ENCODE results near the gene ADIRF. TPM values are rescaled to one million over a fixed set of nuclear protein-coding genes. Genes with fewer than 3 reads are reported as not detected.

The ADIRF gene
- total RNA-seq, 1 experiment from 2014 or later = not detected

DNA sequence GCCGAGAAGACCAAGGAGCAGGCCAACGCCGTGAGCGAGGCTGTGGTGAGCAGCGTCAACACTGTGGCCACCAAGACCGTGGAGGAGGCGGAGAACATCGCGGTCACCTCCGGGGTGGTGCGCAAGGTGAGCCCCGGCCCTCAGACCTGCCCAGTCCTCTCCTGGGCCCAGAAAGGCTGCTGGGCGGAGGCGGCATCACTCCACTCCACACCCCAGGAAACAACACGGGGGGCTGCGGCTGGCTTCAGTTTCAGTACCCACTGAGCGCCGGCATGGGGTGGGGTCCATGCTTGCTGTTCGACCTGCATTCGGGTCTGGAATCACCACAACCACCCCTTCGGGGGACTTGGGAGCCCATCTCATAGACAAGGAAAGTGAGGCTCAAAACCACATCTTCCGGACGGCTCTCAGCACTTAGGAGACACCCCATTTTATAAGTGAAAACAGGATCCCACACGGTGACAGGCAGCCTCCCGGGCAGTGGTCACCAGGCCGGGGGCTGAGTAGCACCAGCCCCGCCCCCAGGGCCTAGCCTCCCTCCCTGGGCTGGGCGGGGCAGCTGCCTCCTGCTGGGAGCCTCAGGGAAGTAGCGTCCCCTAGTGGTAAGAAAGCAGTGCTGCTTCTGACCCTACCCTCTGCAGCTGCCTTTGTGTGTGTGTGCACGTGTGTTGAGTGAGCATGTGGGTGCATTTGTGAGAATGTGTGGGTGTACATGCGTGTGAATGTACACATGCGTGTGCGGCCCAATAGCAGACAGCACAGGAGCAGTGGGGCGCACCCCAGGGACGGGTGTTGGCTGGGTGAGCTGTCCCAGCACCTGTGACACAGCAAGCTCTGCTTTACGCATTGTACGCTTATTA is 8.0 kb upstream of the ADIRF start:
- Mint-ChIP-seq H3K27ac (ENCODE audit: unreplicated experiment) (no peak overlapping the region), H3K4me1 (ENCODE audit: low read depth, unreplicated experiment) (no peaks in the 10 kb centered on the region), H3K4me3 (ENCODE audit: unreplicated experiment) (no peak overlapping the region), H3K27me3 (ENCODE audit: insufficient read depth, unreplicated experiment) (no peaks in the 10 kb centered on the region), H3K9me3 (ENCODE audit: unreplicated experiment) (no peaks in the 10 kb centered on the region), H3K36me3 (ENCODE audit: insufficient read depth, unreplicated experiment) (no peaks in the 10 kb centered on the region)
- DNase-seq = peak; percentile 46 to 47
- TF ChIP-seq, protein P1, sequence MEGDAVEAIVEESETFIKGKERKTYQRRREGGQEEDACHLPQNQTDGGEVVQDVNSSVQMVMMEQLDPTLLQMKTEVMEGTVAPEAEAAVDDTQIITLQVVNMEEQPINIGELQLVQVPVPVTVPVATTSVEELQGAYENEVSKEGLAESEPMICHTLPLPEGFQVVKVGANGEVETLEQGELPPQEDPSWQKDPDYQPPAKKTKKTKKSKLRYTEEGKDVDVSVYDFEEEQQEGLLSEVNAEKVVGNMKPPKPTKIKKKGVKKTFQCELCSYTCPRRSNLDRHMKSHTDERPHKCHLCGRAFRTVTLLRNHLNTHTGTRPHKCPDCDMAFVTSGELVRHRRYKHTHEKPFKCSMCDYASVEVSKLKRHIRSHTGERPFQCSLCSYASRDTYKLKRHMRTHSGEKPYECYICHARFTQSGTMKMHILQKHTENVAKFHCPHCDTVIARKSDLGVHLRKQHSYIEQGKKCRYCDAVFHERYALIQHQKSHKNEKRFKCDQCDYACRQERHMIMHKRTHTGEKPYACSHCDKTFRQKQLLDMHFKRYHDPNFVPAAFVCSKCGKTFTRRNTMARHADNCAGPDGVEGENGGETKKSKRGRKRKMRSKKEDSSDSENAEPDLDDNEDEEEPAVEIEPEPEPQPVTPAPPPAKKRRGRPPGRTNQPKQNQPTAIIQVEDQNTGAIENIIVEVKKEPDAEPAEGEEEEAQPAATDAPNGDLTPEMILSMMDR (IDR thresholded peaks at IDR 0.05; ENCODE audit: insufficient read depth in 1 of 2, low read depth in 1 of 2, low read length in 1 of 2, severe bottlenecking in 1 of 2, unreplicated experiment in 1 of 2) = peak; percentile 62 to 75
- Histone ChIP-seq H3K27me3 (replicated peaks; ENCODE audit: control insufficient read depth, insufficient read depth, low read length) (no peaks in the 10 kb centered on the region), H3K4me1 (peaks cover 18% of the 10 kb centered on the region), H3K36me3 (ENCODE audit: control insufficient read depth, insufficient read depth, low read length) (no peaks in the 10 kb centered on the region), H3K4me3 (ENCODE audit: low read depth, low read length) (no peak overlapping the region), H3K9me3 (no peaks in the 10 kb centered on the region)
- BruUV-seq (replicated peaks) = no TSS peak
- intact Hi-C loops (cut with micrococcal nuclease; ENCODE audit: unreplicated experiment) = no loop called here
- POLR2A ChIA-PET = no interaction called here
- CTCF ChIA-PET = interaction anchor here (0.9 kb wide), 1 partner anchor 9 kb away, joined by 3 read pairs; no protein-coding TSS in a partner anchor

DNA sequence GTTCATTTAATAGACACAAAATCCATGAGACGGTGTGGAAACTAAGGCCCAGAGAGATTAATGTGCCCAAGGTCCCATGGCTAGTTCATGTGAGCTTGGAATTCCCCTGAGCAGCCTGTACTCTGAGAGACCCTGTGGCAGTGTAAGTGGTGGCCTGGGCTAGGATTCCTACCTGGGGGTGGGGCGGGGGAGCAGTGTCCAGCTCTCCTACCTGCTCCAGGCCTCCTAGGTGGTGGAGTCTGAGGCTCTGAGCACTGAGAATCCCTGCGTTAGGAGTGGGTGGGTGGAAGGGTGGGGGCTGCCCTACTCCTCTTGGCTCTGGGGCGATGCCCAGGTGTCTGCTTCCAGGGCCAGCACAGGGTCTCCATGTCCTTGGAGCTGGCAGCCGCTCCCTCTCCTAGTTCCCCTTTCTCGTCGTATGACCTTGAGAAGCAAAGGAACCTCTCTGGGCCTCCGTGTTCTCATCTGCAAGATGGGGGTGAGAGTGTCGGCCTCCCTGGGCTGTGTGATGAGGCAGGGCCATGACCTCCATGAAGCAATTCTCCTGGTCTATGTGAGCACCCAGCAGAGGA is 7.3 kb upstream of the ADIRF start:
- no peaks in the 10 kb centered on the region for H3K9me3 ChIP-seq
- Mint-ChIP-seq H3K36me3 (ENCODE audit: insufficient read depth, unreplicated experiment) (peaks cover 3% of the 10 kb centered on the region), H3K27ac (ENCODE audit: unreplicated experiment) (no peak overlapping the region), H3K4me3 (ENCODE audit: unreplicated experiment) (no peak overlapping the region), H3K4me1 (ENCODE audit: low read depth, unreplicated experiment) (no peaks in the 10 kb centered on the region), H3K9me3 (ENCODE audit: unreplicated experiment) (no peaks in the 10 kb centered on the region), H3K27me3 (ENCODE audit: insufficient read depth, unreplicated experiment) (no peaks in the 10 kb centered on the region)
- POLR2A ChIA-PET = no interaction called here
- TF ChIP-seq, protein P1 (IDR thresholded peaks at IDR 0.05; ENCODE audit: insufficient read depth in 1 of 2, low read depth in 1 of 2, low read length in 1 of 2, severe bottlenecking in 1 of 2, unreplicated experiment in 1 of 2) = no peak
- BruUV-seq (replicated peaks) = no TSS peak
- CTCF ChIA-PET = interaction anchor here (0.9 kb wide), 1 partner anchor 9 kb away, joined by 3 read pairs; no protein-coding TSS in a partner anchor
- H3K4me1 ChIP-seq = peaks cover 18% of the 10 kb centered on the region
- no peak overlapping the region for H3K4me3 ChIP-seq (ENCODE audit: low read depth, low read length)
- peak in 1 of 2 experiments; percentile 28 for DNase-seq
- no peaks in the 10 kb centered on the region for H3K36me3 ChIP-seq (ENCODE audit: control insufficient read depth, insufficient read depth, low read length)
- no peaks in the 10 kb centered on the region for H3K27me3 ChIP-seq (replicated peaks; ENCODE audit: control insufficient read depth, insufficient read depth, low read length)
- intact Hi-C loops (cut with micrococcal nuclease; ENCODE audit: unreplicated experiment) = no loop called here

DNA sequence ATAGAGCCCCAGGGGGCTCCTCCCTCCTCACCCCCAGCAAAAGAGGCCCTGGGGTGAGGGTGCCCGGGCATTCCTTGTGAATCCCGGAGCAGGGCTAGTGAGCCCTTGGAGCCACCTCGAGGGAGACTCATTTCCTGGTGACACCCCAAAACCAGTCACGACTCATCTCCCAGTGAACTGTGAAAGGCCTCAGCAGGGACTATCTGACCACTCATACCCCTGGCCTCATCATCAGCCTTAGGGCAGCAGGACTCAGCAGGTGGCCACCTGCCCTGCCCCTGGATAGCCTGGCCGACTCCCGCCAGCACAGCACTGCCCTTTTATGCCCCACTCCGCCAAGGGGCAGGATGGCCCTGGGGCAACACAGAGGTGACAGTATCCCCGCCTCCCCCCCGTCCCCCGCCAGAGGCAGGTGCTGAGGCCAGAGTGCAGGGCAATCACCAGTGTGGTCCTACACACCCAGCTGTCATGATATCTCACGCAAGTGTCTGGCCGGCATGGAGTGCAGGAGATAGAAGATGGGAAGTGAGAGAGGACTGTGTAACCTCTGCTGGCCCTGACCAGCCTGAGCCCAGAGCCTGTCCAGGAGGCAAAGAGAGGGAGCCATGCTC is 6.7 kb upstream of the ADIRF start:
- CTCF ChIA-PET = no interaction called here
- H3K9me3 Mint-ChIP-seq (ENCODE audit: unreplicated experiment) = no peaks in the 10 kb centered on the region
- H3K4me3 Mint-ChIP-seq (ENCODE audit: unreplicated experiment) = no peak overlapping the region
- BruUV-seq (replicated peaks) = no TSS peak
- DNase-seq = peak in 1 of 2 experiments; percentile 34
- peaks cover 3% of the 10 kb centered on the region for H3K4me1 Mint-ChIP-seq (ENCODE audit: low read depth, unreplicated experiment)
- POLR2A ChIA-PET = no interaction called here
- no peaks in the 10 kb centered on the region for H3K9me3 ChIP-seq
- no peaks in the 10 kb centered on the region for H3K27me3 ChIP-seq (replicated peaks; ENCODE audit: control insufficient read depth, insufficient read depth, low read length)
- no peak overlapping the region for H3K4me3 ChIP-seq (ENCODE audit: low read depth, low read length)
- H3K36me3 Mint-ChIP-seq (ENCODE audit: insufficient read depth, unreplicated experiment) = peaks cover 8% of the 10 kb centered on the region
- H3K4me1 ChIP-seq = peaks cover 19% of the 10 kb centered on the region
- intact Hi-C loops (cut with micrococcal nuclease; ENCODE audit: unreplicated experiment) = no loop called here
- TF ChIP-seq, protein P1 (IDR thresholded peaks at IDR 0.05; ENCODE audit: insufficient read depth in 1 of 2, low read depth in 1 of 2, low read length in 1 of 2, severe bottlenecking in 1 of 2, unreplicated experiment in 1 of 2) = no peak
- H3K27me3 Mint-ChIP-seq (ENCODE audit: insufficient read depth, unreplicated experiment) = no peaks in the 10 kb centered on the region
- H3K36me3 ChIP-seq (ENCODE audit: control insufficient read depth, insufficient read depth, low read length) = no peaks in the 10 kb centered on the region
- H3K27ac Mint-ChIP-seq (ENCODE audit: unreplicated experiment) = no peak overlapping the region
